HepG2 (cell line): ENCODE data around the gene VAC14. TPM values are rescaled to one million over a fixed set of nuclear protein-coding genes. Genes with fewer than 3 reads are reported as not detected.

Experiments used
- DR1 ChIP-seq: sonication (generic); formaldehyde crosslinking; IDR thresholded peaks from 2 replicates; pipeline ENCODE4 v1.8.0; 2021; ENCODE audit warnings: mild to moderate bottlenecking, missing genetic modification reagents, inconsistent platforms
- FOXK1 ChIP-seq: sonication (generic); formaldehyde crosslinking; IDR thresholded peaks from 2 replicates; pipeline ENCODE4 v1.4.0; 2020; ENCODE audit warnings: low read depth, missing genetic modification reagents, borderline replicate concordance
- ZC3H4 ChIP-seq: sonication (generic); formaldehyde crosslinking; IDR thresholded peaks from 2 replicates; pipeline ENCODE4 v1.4.0; 2020; ENCODE audit warnings: missing genetic modification reagents, borderline replicate concordance
- ZFP41 ChIP-seq: sonication (generic); formaldehyde crosslinking; IDR thresholded peaks from 2 replicates; pipeline ENCODE4 v1.4.0; 2020; ENCODE audit warnings: mild to moderate bottlenecking, missing genetic modification reagents, borderline replicate concordance
- ZNF235 ChIP-seq: sonication (generic); formaldehyde crosslinking; IDR thresholded peaks from 2 replicates; pipeline ENCODE4 v1.8.1; 2023; ENCODE audit warnings: mild to moderate bottlenecking, missing genetic modification reagents, borderline replicate concordance
- ZNF251 ChIP-seq: sonication (generic); formaldehyde crosslinking; IDR thresholded peaks from 2 replicates; pipeline ENCODE4 v1.9.0; 2021; ENCODE audit warnings: mild to moderate bottlenecking, missing genetic modification reagents
- ZNF615 ChIP-seq: sonication (generic); formaldehyde crosslinking; IDR thresholded peaks from 2 replicates; pipeline ENCODE4 v1.5.0; 2020; ENCODE audit warnings: mild to moderate bottlenecking, missing genetic modification reagents, borderline replicate concordance
- ZNF724P ChIP-seq: sonication (generic); formaldehyde crosslinking; IDR thresholded peaks from 2 replicates; pipeline ENCODE4 v1.8.0; 2022; ENCODE audit warnings: missing genetic modification reagents, borderline replicate concordance
- ZNF780A ChIP-seq: sonication (generic); formaldehyde crosslinking; IDR thresholded peaks from 2 replicates; pipeline ENCODE4 v1.8.0; 2022; ENCODE audit warnings: mild to moderate bottlenecking, missing genetic modification reagents, moderate library complexity
- polyA plus RNA-seq, 8 experiments: library from polyadenylated mRNA; depleted of rRNA in 3 of 8; stranded (reverse) in 7 of 8; unstranded in 1 of 8; fragments of >200 nt; fragmentation: Illumina TruSeq in 4 of 8; extraction: Trizol in 4 of 8; gene quantifications; 2 replicates each; pipeline versions ENCODE4 v1.2.1 to v1.2.3, GENCODE V29; 2011 to 2016; ENCODE audit warnings: low read depth in 4 of 8, missing spikeins in 1 of 8, mixed read lengths in 1 of 8; ENCODE audit not compliant: insufficient read depth in 1 of 8
- total RNA-seq, 5 experiments: library from RNA; depleted of rRNA; stranded (reverse); fragments of >200 nt; fragmentation: Illumina TruSeq; extraction: Trizol; gene quantifications; 2 replicates each; pipeline ENCODE4 v1.2.3, GENCODE V29; 2016; ENCODE audit warnings: low read depth in 1 of 5
- TF ChIP-seq, protein P1 (sequence below): sonication (generic); formaldehyde crosslinking; IDR thresholded peaks from 2 replicates; pipeline ENCODE4 v1.5.0; 2020; ENCODE audit warnings: mild to moderate bottlenecking, missing genetic modification reagents, borderline replicate concordance
- TF ChIP-seq, protein P2 (sequence below): sonication (generic); IDR thresholded peaks from 2 replicates; pipeline ENCODE4 v1.6.1; 2016; ENCODE audit warnings: low read depth, borderline replicate concordance
- TF ChIP-seq, protein P3 (sequence below): sonication (generic); formaldehyde crosslinking; IDR thresholded peaks from 2 replicates; pipeline ENCODE4 v1.4.0; 2020; ENCODE audit warnings: missing genetic modification reagents, borderline replicate concordance

Gene VAC14
- total and polyA plus RNA-seq, 2 of the 13 experiments (the other 11 are each of a cell fraction or from before 2014, with no cell fraction given), result 23.5 to 24.6 TPM

DNA sequence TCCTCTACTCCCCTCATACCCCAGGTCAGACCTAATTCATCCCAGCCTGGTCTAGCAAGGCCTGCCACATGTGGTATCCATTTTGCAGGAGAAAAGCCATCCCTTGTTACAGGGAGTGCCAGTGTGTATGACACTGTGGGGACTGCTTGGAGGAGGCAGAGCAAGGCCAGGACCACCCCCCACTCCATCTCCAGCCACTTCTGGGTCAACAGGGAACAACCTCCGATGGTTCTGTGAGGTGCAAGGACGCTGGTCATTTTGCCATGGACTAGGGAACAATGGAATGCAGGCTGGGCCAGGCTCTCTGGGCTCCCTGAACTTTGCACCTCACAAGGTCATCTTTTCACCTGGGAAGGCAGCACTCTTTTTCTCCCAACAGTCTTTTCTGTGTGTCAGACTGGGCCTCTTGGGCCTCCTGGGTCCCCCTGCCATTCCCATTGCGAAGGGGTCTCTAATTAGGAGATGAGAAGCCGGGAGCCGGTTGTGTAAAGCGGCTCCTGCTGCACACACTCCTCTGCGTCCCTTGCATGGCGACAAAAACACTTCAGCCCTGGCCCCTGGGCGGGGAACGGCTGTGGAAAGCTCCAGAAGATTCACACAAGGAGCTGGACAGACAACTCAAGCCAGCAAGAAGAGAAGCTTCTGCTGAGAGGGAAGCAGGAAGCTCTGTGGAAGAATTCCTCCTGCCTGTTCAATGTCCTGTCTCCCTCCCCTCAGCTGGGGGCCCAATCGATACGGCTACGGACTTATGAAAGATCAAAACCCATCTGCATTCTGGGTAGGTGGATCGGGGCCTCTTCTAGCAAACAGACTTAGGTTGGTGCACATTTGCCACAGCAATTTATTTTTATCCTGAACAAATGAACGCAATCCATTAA is 76.6 kb downstream of the VAC14 start (continued):
- TF ChIP-seq, protein P1, sequence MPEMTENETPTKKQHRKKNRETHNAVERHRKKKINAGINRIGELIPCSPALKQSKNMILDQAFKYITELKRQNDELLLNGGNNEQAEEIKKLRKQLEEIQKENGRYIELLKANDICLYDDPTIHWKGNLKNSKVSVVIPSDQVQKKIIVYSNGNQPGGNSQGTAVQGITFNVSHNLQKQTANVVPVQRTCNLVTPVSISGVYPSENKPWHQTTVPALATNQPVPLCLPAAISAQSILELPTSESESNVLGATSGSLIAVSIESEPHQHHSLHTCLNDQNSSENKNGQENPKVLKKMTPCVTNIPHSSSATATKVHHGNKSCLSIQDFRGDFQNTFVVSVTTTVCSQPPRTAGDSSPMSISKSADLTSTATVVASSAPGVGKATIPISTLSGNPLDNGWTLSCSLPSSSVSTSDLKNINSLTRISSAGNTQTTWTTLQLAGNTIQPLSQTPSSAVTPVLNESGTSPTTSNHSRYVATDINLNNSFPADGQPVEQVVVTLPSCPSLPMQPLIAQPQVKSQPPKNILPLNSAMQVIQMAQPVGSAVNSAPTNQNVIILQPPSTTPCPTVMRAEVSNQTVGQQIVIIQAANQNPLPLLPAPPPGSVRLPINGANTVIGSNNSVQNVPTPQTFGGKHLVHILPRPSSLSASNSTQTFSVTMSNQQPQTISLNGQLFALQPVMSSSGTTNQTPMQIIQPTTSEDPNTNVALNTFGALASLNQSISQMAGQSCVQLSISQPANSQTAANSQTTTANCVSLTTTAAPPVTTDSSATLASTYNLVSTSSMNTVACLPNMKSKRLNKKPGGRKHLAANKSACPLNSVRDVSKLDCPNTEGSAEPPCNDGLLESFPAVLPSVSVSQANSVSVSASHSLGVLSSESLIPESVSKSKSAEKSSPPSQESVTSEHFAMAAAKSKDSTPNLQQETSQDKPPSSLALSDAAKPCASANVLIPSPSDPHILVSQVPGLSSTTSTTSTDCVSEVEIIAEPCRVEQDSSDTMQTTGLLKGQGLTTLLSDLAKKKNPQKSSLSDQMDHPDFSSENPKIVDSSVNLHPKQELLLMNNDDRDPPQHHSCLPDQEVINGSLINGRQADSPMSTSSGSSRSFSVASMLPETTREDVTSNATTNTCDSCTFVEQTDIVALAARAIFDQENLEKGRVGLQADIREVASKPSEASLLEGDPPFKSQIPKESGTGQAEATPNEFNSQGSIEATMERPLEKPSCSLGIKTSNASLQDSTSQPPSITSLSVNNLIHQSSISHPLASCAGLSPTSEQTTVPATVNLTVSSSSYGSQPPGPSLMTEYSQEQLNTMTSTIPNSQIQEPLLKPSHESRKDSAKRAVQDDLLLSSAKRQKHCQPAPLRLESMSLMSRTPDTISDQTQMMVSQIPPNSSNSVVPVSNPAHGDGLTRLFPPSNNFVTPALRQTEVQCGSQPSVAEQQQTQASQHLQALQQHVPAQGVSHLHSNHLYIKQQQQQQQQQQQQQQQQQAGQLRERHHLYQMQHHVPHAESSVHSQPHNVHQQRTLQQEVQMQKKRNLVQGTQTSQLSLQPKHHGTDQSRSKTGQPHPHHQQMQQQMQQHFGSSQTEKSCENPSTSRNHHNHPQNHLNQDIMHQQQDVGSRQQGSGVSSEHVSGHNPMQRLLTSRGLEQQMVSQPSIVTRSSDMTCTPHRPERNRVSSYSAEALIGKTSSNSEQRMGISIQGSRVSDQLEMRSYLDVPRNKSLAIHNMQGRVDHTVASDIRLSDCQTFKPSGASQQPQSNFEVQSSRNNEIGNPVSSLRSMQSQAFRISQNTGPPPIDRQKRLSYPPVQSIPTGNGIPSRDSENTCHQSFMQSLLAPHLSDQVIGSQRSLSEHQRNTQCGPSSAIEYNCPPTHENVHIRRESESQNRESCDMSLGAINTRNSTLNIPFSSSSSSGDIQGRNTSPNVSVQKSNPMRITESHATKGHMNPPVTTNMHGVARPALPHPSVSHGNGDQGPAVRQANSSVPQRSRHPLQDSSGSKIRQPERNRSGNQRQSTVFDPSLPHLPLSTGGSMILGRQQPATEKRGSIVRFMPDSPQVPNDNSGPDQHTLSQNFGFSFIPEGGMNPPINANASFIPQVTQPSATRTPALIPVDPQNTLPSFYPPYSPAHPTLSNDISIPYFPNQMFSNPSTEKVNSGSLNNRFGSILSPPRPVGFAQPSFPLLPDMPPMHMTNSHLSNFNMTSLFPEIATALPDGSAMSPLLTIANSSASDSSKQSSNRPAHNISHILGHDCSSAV, result no peak
- TF ChIP-seq, protein P2, sequence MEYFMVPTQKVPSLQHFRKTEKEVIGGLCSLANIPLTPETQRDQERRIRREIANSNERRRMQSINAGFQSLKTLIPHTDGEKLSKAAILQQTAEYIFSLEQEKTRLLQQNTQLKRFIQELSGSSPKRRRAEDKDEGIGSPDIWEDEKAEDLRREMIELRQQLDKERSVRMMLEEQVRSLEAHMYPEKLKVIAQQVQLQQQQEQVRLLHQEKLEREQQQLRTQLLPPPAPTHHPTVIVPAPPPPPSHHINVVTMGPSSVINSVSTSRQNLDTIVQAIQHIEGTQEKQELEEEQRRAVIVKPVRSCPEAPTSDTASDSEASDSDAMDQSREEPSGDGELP, result peak; percentile 94
- TF ChIP-seq ZNF724P (CRISPR knock-in tag) (no peak), DR1 (CRISPR knock-in tag) (peak; percentile 68), ZNF780A (CRISPR knock-in tag) (peak; percentile 81), ZC3H4 (peak; percentile 89), ZNF235 (0 out of 2 replicates have a peak, but pooled peaks have one; percentile 72), ZNF251 (CRISPR knock-in tag) (peak; percentile 22; the same call in 1 of the 2 replicates), ZFP41 (CRISPR knock-in tag) (no peak), FOXK1 (CRISPR knock-in tag) (no peak; the same call in 1 of the 2 replicates), ZNF615 (peak; percentile 76; the same call in 1 of the 2 replicates)
- TF ChIP-seq, protein P3, sequence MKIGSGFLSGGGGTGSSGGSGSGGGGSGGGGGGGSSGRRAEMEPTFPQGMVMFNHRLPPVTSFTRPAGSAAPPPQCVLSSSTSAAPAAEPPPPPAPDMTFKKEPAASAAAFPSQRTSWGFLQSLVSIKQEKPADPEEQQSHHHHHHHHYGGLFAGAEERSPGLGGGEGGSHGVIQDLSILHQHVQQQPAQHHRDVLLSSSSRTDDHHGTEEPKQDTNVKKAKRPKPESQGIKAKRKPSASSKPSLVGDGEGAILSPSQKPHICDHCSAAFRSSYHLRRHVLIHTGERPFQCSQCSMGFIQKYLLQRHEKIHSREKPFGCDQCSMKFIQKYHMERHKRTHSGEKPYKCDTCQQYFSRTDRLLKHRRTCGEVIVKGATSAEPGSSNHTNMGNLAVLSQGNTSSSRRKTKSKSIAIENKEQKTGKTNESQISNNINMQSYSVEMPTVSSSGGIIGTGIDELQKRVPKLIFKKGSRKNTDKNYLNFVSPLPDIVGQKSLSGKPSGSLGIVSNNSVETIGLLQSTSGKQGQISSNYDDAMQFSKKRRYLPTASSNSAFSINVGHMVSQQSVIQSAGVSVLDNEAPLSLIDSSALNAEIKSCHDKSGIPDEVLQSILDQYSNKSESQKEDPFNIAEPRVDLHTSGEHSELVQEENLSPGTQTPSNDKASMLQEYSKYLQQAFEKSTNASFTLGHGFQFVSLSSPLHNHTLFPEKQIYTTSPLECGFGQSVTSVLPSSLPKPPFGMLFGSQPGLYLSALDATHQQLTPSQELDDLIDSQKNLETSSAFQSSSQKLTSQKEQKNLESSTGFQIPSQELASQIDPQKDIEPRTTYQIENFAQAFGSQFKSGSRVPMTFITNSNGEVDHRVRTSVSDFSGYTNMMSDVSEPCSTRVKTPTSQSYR (CRISPR knock-in tag), result peak; percentile 72
